GM23338 (cell line): ENCODE results near the gene OR13C9.

ENCODE experiments used
- CREB1 ChIP-seq: fragments of 250-450 bp; sonication (Bioruptor Pico); IDR thresholded peaks from 2 replicates; pipeline ENCODE4 v1.5.0; 2020; ENCODE audit warnings: low read depth, mild to moderate bottlenecking, moderate library complexity
- EZH2 ChIP-seq: fragments of 200-600 bp; sonication (generic); IDR thresholded peaks from one replicate; pipeline ENCODE4 v1.8.0; 2017; ENCODE audit warnings: antibody characterized with exemption, mild to moderate bottlenecking, low read depth; ENCODE audit not compliant: unreplicated experiment
- EZH2phosphoT487 ChIP-seq: fragments of 200-600 bp; sonication (generic); IDR thresholded peaks from one replicate; pipeline ENCODE4 v1.8.1; 2018; ENCODE audit warnings: antibody characterized with exemption; ENCODE audit not compliant: unreplicated experiment
- JUNB ChIP-seq: IDR thresholded peaks from one replicate; pipeline ENCODE4 v1.6.1; 2016; ENCODE audit warnings: antibody characterized with exemption; ENCODE audit not compliant: unreplicated experiment
- POLR2AphosphoS5 ChIP-seq: IDR thresholded peaks from 2 replicates; pipeline ENCODE4 v1.6.1; 2016; ENCODE audit warnings: antibody characterized with exemption, low read depth
- TF ChIP-seq, protein P1 (sequence below), 2 experiments: fragments of 200-600 bp in 1 of 2; sonication (generic) in 1 of 2; conservative IDR thresholded peaks; 2 replicates each; pipeline versions ENCODE4 v1.5.1 to v1.6.1; 2016 to 2017; ENCODE audit warnings: antibody characterized with exemption in 2 of 2, low read depth in 2 of 2, mild to moderate bottlenecking in 2 of 2, moderate library complexity in 1 of 2
- TF ChIP-seq, protein P2 (sequence below): IDR thresholded peaks from 2 replicates; pipeline ENCODE4 v1.6.1; 2016; ENCODE audit warnings: antibody characterized with exemption
- TF ChIP-seq, protein P3 (sequence below): IDR thresholded peaks from one replicate; pipeline ENCODE4 v1.6.1; 2018; ENCODE audit warnings: antibody characterized with exemption; ENCODE audit not compliant: unreplicated experiment
- TF ChIP-seq, protein P4 (sequence below): fragments of 250-450 bp; sonication (Bioruptor Pico); IDR thresholded peaks from 2 replicates; pipeline ENCODE4 v1.5.0; 2020; ENCODE audit warnings: mild to moderate bottlenecking, moderate library complexity

DNA sequence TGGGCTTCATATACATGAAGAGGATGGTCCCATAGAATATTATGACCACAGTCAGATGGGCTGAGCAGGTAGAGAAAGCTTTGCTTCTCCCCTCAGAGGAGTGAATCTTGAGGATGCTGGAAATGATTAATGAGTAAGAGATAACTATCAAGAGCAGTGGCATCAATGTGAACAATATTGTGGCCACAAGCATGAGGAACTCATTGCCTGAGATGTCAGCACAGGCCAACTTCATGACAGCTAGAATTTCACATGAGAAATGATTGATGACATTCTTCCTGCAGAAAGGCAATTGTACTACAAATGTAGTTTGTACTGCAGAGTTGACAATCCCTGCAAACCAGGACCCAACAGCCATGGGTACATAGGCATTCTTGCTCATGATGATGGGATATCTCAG is 586 bp downstream of the OR13C9 start:
- TF ChIP-seq, protein P1, sequence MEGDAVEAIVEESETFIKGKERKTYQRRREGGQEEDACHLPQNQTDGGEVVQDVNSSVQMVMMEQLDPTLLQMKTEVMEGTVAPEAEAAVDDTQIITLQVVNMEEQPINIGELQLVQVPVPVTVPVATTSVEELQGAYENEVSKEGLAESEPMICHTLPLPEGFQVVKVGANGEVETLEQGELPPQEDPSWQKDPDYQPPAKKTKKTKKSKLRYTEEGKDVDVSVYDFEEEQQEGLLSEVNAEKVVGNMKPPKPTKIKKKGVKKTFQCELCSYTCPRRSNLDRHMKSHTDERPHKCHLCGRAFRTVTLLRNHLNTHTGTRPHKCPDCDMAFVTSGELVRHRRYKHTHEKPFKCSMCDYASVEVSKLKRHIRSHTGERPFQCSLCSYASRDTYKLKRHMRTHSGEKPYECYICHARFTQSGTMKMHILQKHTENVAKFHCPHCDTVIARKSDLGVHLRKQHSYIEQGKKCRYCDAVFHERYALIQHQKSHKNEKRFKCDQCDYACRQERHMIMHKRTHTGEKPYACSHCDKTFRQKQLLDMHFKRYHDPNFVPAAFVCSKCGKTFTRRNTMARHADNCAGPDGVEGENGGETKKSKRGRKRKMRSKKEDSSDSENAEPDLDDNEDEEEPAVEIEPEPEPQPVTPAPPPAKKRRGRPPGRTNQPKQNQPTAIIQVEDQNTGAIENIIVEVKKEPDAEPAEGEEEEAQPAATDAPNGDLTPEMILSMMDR (conservative IDR thresholded peaks at IDR 0.05; ENCODE audit: low read depth in 2 of 2), result no peak
- TF ChIP-seq JUNB, result no peak
- TF ChIP-seq EZH2, result no peak
- TF ChIP-seq, protein P2, sequence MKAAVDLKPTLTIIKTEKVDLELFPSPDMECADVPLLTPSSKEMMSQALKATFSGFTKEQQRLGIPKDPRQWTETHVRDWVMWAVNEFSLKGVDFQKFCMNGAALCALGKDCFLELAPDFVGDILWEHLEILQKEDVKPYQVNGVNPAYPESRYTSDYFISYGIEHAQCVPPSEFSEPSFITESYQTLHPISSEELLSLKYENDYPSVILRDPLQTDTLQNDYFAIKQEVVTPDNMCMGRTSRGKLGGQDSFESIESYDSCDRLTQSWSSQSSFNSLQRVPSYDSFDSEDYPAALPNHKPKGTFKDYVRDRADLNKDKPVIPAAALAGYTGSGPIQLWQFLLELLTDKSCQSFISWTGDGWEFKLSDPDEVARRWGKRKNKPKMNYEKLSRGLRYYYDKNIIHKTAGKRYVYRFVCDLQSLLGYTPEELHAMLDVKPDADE, result no peak
- no peak for TF ChIP-seq POLR2AphosphoS5
- TF ChIP-seq, protein P3, sequence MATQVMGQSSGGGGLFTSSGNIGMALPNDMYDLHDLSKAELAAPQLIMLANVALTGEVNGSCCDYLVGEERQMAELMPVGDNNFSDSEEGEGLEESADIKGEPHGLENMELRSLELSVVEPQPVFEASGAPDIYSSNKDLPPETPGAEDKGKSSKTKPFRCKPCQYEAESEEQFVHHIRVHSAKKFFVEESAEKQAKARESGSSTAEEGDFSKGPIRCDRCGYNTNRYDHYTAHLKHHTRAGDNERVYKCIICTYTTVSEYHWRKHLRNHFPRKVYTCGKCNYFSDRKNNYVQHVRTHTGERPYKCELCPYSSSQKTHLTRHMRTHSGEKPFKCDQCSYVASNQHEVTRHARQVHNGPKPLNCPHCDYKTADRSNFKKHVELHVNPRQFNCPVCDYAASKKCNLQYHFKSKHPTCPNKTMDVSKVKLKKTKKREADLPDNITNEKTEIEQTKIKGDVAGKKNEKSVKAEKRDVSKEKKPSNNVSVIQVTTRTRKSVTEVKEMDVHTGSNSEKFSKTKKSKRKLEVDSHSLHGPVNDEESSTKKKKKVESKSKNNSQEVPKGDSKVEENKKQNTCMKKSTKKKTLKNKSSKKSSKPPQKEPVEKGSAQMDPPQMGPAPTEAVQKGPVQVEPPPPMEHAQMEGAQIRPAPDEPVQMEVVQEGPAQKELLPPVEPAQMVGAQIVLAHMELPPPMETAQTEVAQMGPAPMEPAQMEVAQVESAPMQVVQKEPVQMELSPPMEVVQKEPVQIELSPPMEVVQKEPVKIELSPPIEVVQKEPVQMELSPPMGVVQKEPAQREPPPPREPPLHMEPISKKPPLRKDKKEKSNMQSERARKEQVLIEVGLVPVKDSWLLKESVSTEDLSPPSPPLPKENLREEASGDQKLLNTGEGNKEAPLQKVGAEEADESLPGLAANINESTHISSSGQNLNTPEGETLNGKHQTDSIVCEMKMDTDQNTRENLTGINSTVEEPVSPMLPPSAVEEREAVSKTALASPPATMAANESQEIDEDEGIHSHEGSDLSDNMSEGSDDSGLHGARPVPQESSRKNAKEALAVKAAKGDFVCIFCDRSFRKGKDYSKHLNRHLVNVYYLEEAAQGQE, result no peak
- no peak for TF ChIP-seq EZH2phosphoT487
- no peak for TF ChIP-seq CREB1
- TF ChIP-seq, protein P4, sequence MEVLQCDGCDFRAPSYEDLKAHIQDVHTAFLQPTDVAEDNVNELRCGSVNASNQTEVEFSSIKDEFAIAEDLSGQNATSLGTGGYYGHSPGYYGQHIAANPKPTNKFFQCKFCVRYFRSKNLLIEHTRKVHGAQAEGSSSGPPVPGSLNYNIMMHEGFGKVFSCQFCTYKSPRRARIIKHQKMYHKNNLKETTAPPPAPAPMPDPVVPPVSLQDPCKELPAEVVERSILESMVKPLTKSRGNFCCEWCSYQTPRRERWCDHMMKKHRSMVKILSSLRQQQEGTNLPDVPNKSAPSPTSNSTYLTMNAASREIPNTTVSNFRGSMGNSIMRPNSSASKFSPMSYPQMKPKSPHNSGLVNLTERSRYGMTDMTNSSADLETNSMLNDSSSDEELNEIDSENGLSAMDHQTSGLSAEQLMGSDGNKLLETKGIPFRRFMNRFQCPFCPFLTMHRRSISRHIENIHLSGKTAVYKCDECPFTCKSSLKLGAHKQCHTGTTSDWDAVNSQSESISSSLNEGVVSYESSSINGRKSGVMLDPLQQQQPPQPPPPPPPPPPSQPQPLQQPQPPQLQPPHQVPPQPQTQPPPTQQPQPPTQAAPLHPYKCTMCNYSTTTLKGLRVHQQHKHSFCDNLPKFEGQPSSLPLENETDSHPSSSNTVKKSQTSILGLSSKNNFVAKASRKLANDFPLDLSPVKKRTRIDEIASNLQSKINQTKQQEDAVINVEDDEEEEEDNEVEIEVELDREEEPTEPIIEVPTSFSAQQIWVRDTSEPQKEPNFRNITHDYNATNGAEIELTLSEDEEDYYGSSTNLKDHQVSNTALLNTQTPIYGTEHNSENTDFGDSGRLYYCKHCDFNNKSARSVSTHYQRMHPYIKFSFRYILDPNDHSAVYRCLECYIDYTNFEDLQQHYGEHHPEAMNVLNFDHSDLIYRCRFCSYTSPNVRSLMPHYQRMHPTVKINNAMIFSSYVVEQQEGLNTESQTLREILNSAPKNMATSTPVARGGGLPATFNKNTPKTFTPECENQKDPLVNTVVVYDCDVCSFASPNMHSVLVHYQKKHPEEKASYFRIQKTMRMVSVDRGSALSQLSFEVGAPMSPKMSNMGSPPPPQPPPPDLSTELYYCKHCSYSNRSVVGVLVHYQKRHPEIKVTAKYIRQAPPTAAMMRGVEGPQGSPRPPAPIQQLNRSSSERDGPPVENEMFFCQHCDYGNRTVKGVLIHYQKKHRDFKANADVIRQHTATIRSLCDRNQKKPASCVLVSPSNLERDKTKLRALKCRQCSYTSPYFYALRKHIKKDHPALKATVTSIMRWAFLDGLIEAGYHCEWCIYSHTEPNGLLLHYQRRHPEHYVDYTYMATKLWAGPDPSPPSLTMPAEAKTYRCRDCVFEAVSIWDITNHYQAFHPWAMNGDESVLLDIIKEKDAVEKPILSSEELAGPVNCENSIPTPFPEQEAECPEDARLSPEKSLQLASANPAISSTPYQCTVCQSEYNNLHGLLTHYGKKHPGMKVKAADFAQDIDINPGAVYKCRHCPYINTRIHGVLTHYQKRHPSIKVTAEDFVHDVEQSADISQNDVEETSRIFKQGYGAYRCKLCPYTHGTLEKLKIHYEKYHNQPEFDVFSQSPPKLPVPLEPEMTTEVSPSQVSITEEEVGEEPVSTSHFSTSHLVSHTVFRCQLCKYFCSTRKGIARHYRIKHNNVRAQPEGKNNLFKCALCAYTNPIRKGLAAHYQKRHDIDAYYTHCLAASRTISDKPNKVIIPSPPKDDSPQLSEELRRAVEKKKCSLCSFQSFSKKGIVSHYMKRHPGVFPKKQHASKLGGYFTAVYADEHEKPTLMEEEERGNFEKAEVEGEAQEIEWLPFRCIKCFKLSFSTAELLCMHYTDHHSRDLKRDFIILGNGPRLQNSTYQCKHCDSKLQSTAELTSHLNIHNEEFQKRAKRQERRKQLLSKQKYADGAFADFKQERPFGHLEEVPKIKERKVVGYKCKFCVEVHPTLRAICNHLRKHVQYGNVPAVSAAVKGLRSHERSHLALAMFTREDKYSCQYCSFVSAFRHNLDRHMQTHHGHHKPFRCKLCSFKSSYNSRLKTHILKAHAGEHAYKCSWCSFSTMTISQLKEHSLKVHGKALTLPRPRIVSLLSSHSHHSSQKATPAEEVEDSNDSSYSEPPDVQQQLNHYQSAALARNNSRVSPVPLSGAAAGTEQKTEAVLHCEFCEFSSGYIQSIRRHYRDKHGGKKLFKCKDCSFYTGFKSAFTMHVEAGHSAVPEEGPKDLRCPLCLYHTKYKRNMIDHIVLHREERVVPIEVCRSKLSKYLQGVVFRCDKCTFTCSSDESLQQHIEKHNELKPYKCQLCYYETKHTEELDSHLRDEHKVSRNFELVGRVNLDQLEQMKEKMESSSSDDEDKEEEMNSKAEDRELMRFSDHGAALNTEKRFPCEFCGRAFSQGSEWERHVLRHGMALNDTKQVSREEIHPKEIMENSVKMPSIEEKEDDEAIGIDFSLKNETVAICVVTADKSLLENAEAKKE, result no peak
